HepG2 (cell line): ENCODE measurements around the gene NCLN. TPM values are rescaled to one million over a fixed set of nuclear protein-coding genes. Genes with fewer than 3 reads are reported as not detected.
A peak's percentile ranks its signal among the peaks of the same experiment; 100 is the strongest.

Experiments
- ATAC-seq: fragments of 200-7000 bp; cut with Tn5 transposase; 3 replicates; pipeline ENCODE4 v1.9.1; 2020; ENCODE audit warnings: mild to moderate bottlenecking, moderate library complexity
- BruUV-seq: library from RNA; stranded (reverse); fragments of 400-500 nt; replicated peaks from 2 replicates; lab custom pipeline; 2021; lab: Mats Ljungman, UMichigan
- CTCF ChIA-PET: fragments of 300-600 bp; formaldehyde crosslinking; extraction: SDS; loops from one replicate; lab custom pipeline; 2021; ENCODE audit warnings: low total read pairs, inconsistent platforms, low intra/inter-chr PET ratio; lab: Yijun Ruan, JAX
- POLR2A ChIA-PET: fragments of 350-600 bp; sonication (Branson Sonifier 250); formaldehyde crosslinking; loops from one replicate; lab custom pipeline; 2020; ENCODE audit warnings: antibody characterized with exemption, inconsistent platforms; lab: Yijun Ruan, JAX
- DNase-seq: peaks from one replicate; pipeline ENCODE4 v3.0.0-alpha.2; 2015; ENCODE audit warnings: low spot score
- FAIRE-seq: peaks from 3 replicates; lab custom pipeline; 2011; peaks lifted over from hg19 to GRCh38; lab: Jason Lieb, UNC
- H2AFZ ChIP-seq: one replicate; pipeline ENCODE4 v1.6.1; 2011; ENCODE audit warnings: low read length, inconsistent platforms
- H3K27ac ChIP-seq: fragments of 300-600 bp; 3 replicates; pipeline ENCODE4 v1.8.0; 2011; ENCODE audit warnings: mixed run types, mild to moderate bottlenecking, mixed read lengths, low read length, inconsistent platforms; ENCODE audit not compliant: insufficient read depth; ENCODE audit errors: extremely low read length
- H3K27me3 ChIP-seq, 2 experiments: fragments of 200-600 bp in 1 of 2; 2 replicates in 1 of 2; 3 replicates in 1 of 2; pipeline versions ENCODE4 v1.6.0 to v1.8.0; 2011; ENCODE audit warnings: low read length in 2 of 2, mild to moderate bottlenecking in 2 of 2, moderate library complexity in 2 of 2, inconsistent platforms in 1 of 2; ENCODE audit not compliant: insufficient read depth in 2 of 2, control insufficient read depth in 1 of 2
- H3K36me3 ChIP-seq, 2 experiments: fragments of 200-600 bp in 1 of 2; replicated peaks in 1 of 2; 2 replicates in 1 of 2; 3 replicates in 1 of 2; pipeline versions ENCODE4 v1.5.1 to v1.8.0; 2011; ENCODE audit warnings: low read length in 2 of 2, inconsistent platforms in 1 of 2; ENCODE audit not compliant: insufficient read depth in 2 of 2, control insufficient read depth in 1 of 2
- H3K4me1 ChIP-seq: 2 replicates; pipeline ENCODE4 v1.5.1; 2012; ENCODE audit warnings: low read length, inconsistent platforms; ENCODE audit not compliant: insufficient read depth
- H3K4me2 ChIP-seq: 2 replicates; pipeline ENCODE4 v1.6.0; 2011; ENCODE audit warnings: low read depth, low read length, inconsistent platforms
- H3K4me3 ChIP-seq, 3 experiments: fragments of 200-600 bp in 1 of 3; sonication (generic), shearing (Covaris generic) in 1 of 3; replicated peaks in 1 of 3; 2 replicates each; pipeline ENCODE4 v1.5.1; 2011 to 2016; ENCODE audit warnings: low read length in 3 of 3, inconsistent platforms in 2 of 3, low read depth in 2 of 3, mild to moderate bottlenecking in 2 of 3, control low read depth in 1 of 3, mixed read lengths in 1 of 3; ENCODE audit not compliant: insufficient read depth in 1 of 3
- H3K79me2 ChIP-seq: one replicate; pipeline ENCODE4 v1.6.1; 2011; ENCODE audit warnings: low read length, inconsistent platforms; ENCODE audit not compliant: insufficient read depth
- H3K9ac ChIP-seq: 2 replicates; pipeline ENCODE4 v1.6.0; 2011; ENCODE audit warnings: mild to moderate bottlenecking, low read depth, low read length, inconsistent platforms; ENCODE audit not compliant: insufficient read depth
- H3K9me3 ChIP-seq: 2 replicates; pipeline ENCODE4 v1.5.1; 2012; ENCODE audit warnings: mild to moderate bottlenecking, low read length
- H4K20me1 ChIP-seq: 2 replicates; pipeline ENCODE4 v1.6.0; 2011; ENCODE audit warnings: inconsistent platforms, mild to moderate bottlenecking, low read length, moderate library complexity; ENCODE audit not compliant: insufficient read depth
- FLYWCH1 ChIP-seq: sonication (generic); formaldehyde crosslinking; IDR thresholded peaks from 2 replicates; pipeline ENCODE4 v1.8.1; 2023; ENCODE audit warnings: mild to moderate bottlenecking, missing genetic modification reagents
- GATAD1 ChIP-seq: IDR thresholded peaks from 2 replicates; pipeline ENCODE4 v1.6.1; 2016; ENCODE audit warnings: missing genetic modification reagents, missing compliant biosample characterization
- HNRNPL ChIP-seq: fragments of 200-400 bp; formaldehyde crosslinking; IDR thresholded peaks from 2 replicates; pipeline ENCODE4 v1.6.1; 2017; ENCODE audit warnings: mild to moderate bottlenecking, low read depth, low read length
- JUN ChIP-seq: sonication (generic); formaldehyde crosslinking; IDR thresholded peaks from 2 replicates; pipeline ENCODE4 v1.4.0; 2020; ENCODE audit warnings: mild to moderate bottlenecking, missing genetic modification reagents
- MED13 ChIP-seq: sonication (generic); formaldehyde crosslinking; IDR thresholded peaks from 2 replicates; pipeline ENCODE4 v1.5.0; 2020; ENCODE audit warnings: missing genetic modification reagents
- NFE2L2 ChIP-seq: fragments of 150-350 bp; IDR thresholded peaks from 2 replicates; pipeline ENCODE4 v1.6.1; 2014; ENCODE audit warnings: low read length
- NR2F1 ChIP-seq, 2 experiments: fragments of 450-650 bp in 1 of 2; formaldehyde crosslinking in 1 of 2; IDR thresholded peaks; 2 replicates each; pipeline versions ENCODE4 v1.5.0 to v1.6.1; 2016 to 2020; ENCODE audit warnings: mild to moderate bottlenecking in 1 of 2, missing compliant biosample characterization in 1 of 2, missing genetic modification reagents in 1 of 2, moderate library complexity in 1 of 2
- SRY ChIP-seq: sonication (generic); formaldehyde crosslinking; IDR thresholded peaks from 2 replicates; pipeline ENCODE4 v1.8.0; 2022; ENCODE audit warnings: mild to moderate bottlenecking, missing genetic modification reagents
- YEATS4 ChIP-seq: sonication (generic); formaldehyde crosslinking; IDR thresholded peaks from 2 replicates; pipeline ENCODE4 v1.4.0; 2020; ENCODE audit warnings: missing genetic modification reagents, borderline replicate concordance
- ZMYM3 ChIP-seq: sonication (generic); formaldehyde crosslinking; IDR thresholded peaks from 2 replicates; pipeline ENCODE4 v1.5.1; 2020; ENCODE audit warnings: mild to moderate bottlenecking, missing genetic modification reagents
- ZNF563 ChIP-seq: sonication (generic); formaldehyde crosslinking; IDR thresholded peaks from 2 replicates; pipeline ENCODE4 v1.8.0; 2022; ENCODE audit warnings: mild to moderate bottlenecking, moderate library complexity, missing genetic modification reagents
- ZNF768 ChIP-seq: sonication (generic); formaldehyde crosslinking; IDR thresholded peaks from 2 replicates; pipeline ENCODE4 v1.4.0; 2020; ENCODE audit warnings: missing genetic modification reagents
- whole genome bisulfite sequencing: methylation state at CpG from one replicate; pipeline ENCODE4 v1.1.6; 2017; ENCODE audit warnings: low lambda C conversion rate; 5-methylcytosine and 5-hydroxymethylcytosine counted together
- in situ Hi-C: cut with HindIII; loops from 2 replicates; pipeline ENCODE4 v1.10.0; 2017; ENCODE audit warnings: low pct_unique_long_range_greater_than_20kb; ENCODE audit not compliant: extremely low pct_ligation_motif_present
- intact Hi-C: fragments of 100-400 bp; cut with micrococcal nuclease; formaldehyde crosslinking; loops from one replicate; pipeline ENCODE4 v1.10.0; 2022; ENCODE audit not compliant: unreplicated experiment
- polyA plus RNA-seq, 8 experiments: library from polyadenylated mRNA; depleted of rRNA in 3 of 8; stranded (reverse) in 7 of 8; unstranded in 1 of 8; fragments of >200 nt; fragmentation: Illumina TruSeq in 4 of 8; extraction: Trizol in 4 of 8; gene quantifications; 2 replicates each; pipeline versions ENCODE4 v1.2.1 to v1.2.3, GENCODE V29; 2011 to 2016; ENCODE audit warnings: low read depth in 4 of 8, missing spikeins in 1 of 8, mixed read lengths in 1 of 8; ENCODE audit not compliant: insufficient read depth in 1 of 8
- total RNA-seq, 5 experiments: library from RNA; depleted of rRNA; stranded (reverse); fragments of >200 nt; fragmentation: Illumina TruSeq; extraction: Trizol; gene quantifications; 2 replicates each; pipeline ENCODE4 v1.2.3, GENCODE V29; 2016; ENCODE audit warnings: low read depth in 1 of 5
- TF ChIP-seq, protein P1 (sequence below): IDR thresholded peaks from 2 replicates; pipeline ENCODE4 v1.6.1; 2016; ENCODE audit warnings: mild to moderate bottlenecking
- TF ChIP-seq, protein P2 (sequence below): sonication (generic); formaldehyde crosslinking; conservative IDR thresholded peaks from 2 replicates; pipeline ENCODE4 v1.4.0; 2020; ENCODE audit warnings: mild to moderate bottlenecking, missing genetic modification reagents, moderate library complexity
- TF ChIP-seq, protein P3 (sequence below): sonication (generic); formaldehyde crosslinking; IDR thresholded peaks from 2 replicates; pipeline ENCODE4 v1.4.0; 2020; ENCODE audit warnings: missing genetic modification reagents
- TF ChIP-seq, protein P4 (sequence below): IDR thresholded peaks from 2 replicates; pipeline ENCODE4 v1.6.1; 2018; ENCODE audit warnings: missing genetic modification reagents, mild to moderate bottlenecking, missing compliant biosample characterization
- TF ChIP-seq, protein P5 (sequence below): sonication (generic); formaldehyde crosslinking; IDR thresholded peaks from 2 replicates; pipeline ENCODE4 v1.4.0; 2020; ENCODE audit warnings: missing genetic modification reagents

Gene NCLN
- total and polyA plus RNA-seq, 2 of the 13 experiments (the other 11 are each of a cell fraction or from before 2014, with no cell fraction given), result 42.6 to 56.0 TPM

DNA sequence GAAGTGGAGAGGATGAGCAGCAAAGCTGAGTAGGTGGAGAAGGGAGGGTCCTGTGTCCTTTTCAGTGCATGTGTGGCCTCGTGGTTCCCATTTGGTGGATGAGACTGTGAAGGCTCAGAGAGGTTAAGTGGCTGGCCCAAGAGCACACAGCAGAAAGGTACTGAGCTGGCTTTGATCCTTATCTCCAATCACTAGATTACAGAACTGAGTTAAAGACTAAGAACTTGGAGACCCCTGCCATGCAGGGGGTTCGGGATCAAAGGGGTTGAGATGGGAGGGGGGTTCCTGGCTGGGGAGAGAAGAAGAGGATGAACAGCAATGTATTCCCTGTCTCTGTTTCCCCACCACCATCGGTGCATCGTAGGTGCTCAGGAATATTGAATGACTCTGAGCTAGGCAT lies 50.5 kb downstream of the NCLN start:
- FAIRE-seq (no peak), DNase-seq (no peak), ATAC-seq (no peak)
- no peaks in the 10 kb centered on the region for H3K79me2 ChIP-seq
- in situ Hi-C loops (no loop called here), intact Hi-C loops (no loop called here)
- TF ChIP-seq NFE2L2, result no peak
- no peak for TF ChIP-seq FLYWCH1 (CRISPR knock-in tag)
- TF ChIP-seq, protein P1, sequence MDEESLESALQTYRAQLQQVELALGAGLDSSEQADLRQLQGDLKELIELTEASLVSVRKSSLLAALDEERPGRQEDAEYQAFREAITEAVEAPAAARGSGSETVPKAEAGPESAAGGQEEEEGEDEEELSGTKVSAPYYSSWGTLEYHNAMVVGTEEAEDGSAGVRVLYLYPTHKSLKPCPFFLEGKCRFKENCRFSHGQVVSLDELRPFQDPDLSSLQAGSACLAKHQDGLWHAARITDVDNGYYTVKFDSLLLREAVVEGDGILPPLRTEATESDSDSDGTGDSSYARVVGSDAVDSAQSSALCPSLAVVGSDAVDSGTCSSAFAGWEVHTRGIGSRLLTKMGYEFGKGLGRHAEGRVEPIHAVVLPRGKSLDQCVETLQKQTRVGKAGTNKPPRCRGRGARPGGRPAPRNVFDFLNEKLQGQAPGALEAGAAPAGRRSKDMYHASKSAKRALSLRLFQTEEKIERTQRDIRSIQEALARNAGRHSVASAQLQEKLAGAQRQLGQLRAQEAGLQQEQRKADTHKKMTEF (CRISPR knock-in tag), result no peak
- no peak for TF ChIP-seq SRY (CRISPR knock-in tag)
- TF ChIP-seq NR2F1 (CRISPR knock-in tag; IDR thresholded peaks at IDR 0.05), result no peak
- TF ChIP-seq, protein P2, sequence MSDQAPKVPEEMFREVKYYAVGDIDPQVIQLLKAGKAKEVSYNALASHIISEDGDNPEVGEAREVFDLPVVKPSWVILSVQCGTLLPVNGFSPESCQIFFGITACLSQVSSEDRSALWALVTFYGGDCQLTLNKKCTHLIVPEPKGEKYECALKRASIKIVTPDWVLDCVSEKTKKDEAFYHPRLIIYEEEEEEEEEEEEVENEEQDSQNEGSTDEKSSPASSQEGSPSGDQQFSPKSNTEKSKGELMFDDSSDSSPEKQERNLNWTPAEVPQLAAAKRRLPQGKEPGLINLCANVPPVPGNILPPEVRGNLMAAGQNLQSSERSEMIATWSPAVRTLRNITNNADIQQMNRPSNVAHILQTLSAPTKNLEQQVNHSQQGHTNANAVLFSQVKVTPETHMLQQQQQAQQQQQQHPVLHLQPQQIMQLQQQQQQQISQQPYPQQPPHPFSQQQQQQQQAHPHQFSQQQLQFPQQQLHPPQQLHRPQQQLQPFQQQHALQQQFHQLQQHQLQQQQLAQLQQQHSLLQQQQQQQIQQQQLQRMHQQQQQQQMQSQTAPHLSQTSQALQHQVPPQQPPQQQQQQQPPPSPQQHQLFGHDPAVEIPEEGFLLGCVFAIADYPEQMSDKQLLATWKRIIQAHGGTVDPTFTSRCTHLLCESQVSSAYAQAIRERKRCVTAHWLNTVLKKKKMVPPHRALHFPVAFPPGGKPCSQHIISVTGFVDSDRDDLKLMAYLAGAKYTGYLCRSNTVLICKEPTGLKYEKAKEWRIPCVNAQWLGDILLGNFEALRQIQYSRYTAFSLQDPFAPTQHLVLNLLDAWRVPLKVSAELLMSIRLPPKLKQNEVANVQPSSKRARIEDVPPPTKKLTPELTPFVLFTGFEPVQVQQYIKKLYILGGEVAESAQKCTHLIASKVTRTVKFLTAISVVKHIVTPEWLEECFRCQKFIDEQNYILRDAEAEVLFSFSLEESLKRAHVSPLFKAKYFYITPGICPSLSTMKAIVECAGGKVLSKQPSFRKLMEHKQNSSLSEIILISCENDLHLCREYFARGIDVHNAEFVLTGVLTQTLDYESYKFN (CRISPR knock-in tag), result no peak
- no peak for TF ChIP-seq ZNF563
- TF ChIP-seq MED13, result no peak
- no peak for TF ChIP-seq YEATS4 (CRISPR knock-in tag)
- TF ChIP-seq, protein P3, sequence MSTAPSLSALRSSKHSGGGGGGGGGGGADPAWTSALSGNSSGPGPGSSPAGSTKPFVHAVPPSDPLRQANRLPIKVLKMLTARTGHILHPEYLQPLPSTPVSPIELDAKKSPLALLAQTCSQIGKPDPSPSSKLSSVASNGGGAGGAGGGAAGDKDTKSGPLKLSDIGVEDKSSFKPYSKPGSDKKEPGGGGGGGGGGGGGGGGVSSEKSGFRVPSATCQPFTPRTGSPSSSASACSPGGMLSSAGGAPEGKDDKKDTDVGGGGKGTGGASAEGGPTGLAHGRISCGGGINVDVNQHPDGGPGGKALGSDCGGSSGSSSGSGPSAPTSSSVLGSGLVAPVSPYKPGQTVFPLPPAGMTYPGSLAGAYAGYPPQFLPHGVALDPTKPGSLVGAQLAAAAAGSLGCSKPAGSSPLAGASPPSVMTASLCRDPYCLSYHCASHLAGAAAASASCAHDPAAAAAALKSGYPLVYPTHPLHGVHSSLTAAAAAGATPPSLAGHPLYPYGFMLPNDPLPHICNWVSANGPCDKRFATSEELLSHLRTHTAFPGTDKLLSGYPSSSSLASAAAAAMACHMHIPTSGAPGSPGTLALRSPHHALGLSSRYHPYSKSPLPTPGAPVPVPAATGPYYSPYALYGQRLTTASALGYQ (CRISPR knock-in tag), result no peak
- TF ChIP-seq ZMYM3 (CRISPR knock-in tag), result 0 out of 2 replicates have a peak, but pooled peaks have one; percentile 22
- TF ChIP-seq, protein P4, sequence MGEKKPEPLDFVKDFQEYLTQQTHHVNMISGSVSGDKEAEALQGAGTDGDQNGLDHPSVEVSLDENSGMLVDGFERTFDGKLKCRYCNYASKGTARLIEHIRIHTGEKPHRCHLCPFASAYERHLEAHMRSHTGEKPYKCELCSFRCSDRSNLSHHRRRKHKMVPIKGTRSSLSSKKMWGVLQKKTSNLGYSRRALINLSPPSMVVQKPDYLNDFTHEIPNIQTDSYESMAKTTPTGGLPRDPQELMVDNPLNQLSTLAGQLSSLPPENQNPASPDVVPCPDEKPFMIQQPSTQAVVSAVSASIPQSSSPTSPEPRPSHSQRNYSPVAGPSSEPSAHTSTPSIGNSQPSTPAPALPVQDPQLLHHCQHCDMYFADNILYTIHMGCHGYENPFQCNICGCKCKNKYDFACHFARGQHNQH (CRISPR knock-in tag), result no peak
- TF ChIP-seq, protein P5, sequence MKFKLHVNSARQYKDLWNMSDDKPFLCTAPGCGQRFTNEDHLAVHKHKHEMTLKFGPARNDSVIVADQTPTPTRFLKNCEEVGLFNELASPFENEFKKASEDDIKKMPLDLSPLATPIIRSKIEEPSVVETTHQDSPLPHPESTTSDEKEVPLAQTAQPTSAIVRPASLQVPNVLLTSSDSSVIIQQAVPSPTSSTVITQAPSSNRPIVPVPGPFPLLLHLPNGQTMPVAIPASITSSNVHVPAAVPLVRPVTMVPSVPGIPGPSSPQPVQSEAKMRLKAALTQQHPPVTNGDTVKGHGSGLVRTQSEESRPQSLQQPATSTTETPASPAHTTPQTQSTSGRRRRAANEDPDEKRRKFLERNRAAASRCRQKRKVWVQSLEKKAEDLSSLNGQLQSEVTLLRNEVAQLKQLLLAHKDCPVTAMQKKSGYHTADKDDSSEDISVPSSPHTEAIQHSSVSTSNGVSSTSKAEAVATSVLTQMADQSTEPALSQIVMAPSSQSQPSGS (CRISPR knock-in tag), result no peak
- TF ChIP-seq JUN, result no peak
- TF ChIP-seq HNRNPL, result no peak
- peak; percentile 88 for TF ChIP-seq ZNF768
- TF ChIP-seq GATAD1 (CRISPR knock-in tag), result no peak
- no peak overlapping the region for H3K4me2 ChIP-seq
- CTCF ChIA-PET, result no interaction called here
- no peak overlapping the region for H2AFZ ChIP-seq
- H3K27me3 ChIP-seq, result no peaks in the 10 kb centered on the region
- no peaks in the 10 kb centered on the region for H3K4me1 ChIP-seq
- BruUV-seq, result no TSS peak
- no peak overlapping the region for H3K4me3 ChIP-seq
- no peak overlapping the region for H3K27ac ChIP-seq
- H3K36me3 ChIP-seq, result no peaks in the 10 kb centered on the region
- H4K20me1 ChIP-seq, result no peaks in the 10 kb centered on the region
- POLR2A ChIA-PET, result no interaction called here
- no peak overlapping the region for H3K9ac ChIP-seq
- 56% methylated on average over 4 of the region's 4 CpGs for WGBS
- H3K9me3 ChIP-seq, result no peaks in the 10 kb centered on the region
